Measurements from ENCODE around the gene FLG2.
"Not testable (repeated sequence)": the region's sequence is repeated elsewhere in the genome, so short reads cannot be mapped to it uniquely, and the experiment has no call there.

Gene FLG2

DNA sequence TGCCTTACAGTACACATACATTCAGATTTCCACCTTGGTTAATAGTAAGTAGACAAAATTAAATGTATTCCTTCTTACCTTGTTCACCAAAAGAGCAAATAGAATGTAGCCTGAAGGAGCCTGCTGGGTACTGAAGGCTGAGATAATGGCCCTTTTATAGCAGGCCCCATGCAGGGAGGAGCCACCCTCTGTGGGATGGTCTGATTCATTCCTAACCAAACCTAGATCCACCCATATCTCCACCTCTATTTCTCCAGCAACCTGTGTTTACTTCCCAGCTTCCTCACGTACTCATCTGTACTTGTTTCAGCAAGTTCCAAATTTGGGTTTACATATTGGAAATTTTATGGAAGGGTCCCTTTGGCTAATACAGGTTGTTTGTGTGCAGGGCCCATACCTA lies 34.7 kb downstream of the FLG2 start, which contains the start of gene FLG:
FLG (minus strand) TSS at position 129 of the 400 bp plus-strand sequence. CDS start 9,783 bp downstream, outside the sequence.
- no peaks in the 10 kb centered on the region for H3K9me3 ChIP-seq (ENCODE audit: control insufficient read depth, low read length)
- no peaks in the 10 kb centered on the region for H3K36me3 ChIP-seq (ENCODE audit: control insufficient read depth, insufficient read depth, low read length)
- no peak within 1 kb of the TSS for H3K27ac ChIP-seq (ENCODE audit: insufficient read depth, low read length, poor library complexity, severe bottlenecking)
- no peaks in the 10 kb centered on the region for H3K27me3 ChIP-seq (replicated peaks; ENCODE audit: control insufficient read depth, insufficient read depth, low read length, poor library complexity, severe bottlenecking)
- no peak within 1 kb of the TSS for H3K4me3 ChIP-seq (ENCODE audit: insufficient read depth, low read depth, low read length, poor library complexity, severe bottlenecking)
- DNase-seq, result no peak
- H3K4me1 ChIP-seq (ENCODE audit: control insufficient read depth, insufficient read depth, low read length, poor library complexity, severe bottlenecking), result no peaks in the 10 kb centered on the region

DNA sequence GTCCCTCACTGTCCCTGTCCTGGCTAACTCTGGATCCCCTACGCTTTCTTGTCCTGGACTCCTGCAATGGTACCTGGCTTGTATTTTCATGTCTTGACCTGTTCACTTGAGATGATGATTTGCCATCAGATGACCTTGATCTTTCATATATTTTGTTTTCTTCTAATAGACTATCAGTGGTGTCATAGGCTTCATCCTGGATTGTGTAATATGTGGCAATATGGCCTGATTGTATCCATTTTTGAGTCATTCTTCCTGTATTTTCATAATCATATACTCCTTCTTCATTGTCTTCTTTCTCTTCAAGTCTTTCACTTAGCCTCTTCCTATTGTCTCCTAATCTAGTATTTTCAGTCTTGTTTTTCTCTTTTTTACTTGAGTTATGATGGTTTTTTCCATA lies 45.8 kb downstream of the FLG2 start:
- DNase-seq, result no peak
- no peaks in the 10 kb centered on the region for H3K36me3 ChIP-seq (ENCODE audit: control insufficient read depth, insufficient read depth, low read length)

GRCh38 chr1:152313319-152313801 lies 46.4 kb downstream of the FLG2 start:
- no peak overlapping the region for H3K4me3 ChIP-seq (ENCODE audit: insufficient read depth, low read depth, low read length, poor library complexity, severe bottlenecking)
- H3K27ac ChIP-seq (ENCODE audit: insufficient read depth, low read length, poor library complexity, severe bottlenecking), result no peak overlapping the region
- H3K27me3 ChIP-seq (replicated peaks; ENCODE audit: control insufficient read depth, insufficient read depth, low read length, poor library complexity, severe bottlenecking), result no peaks in the 10 kb centered on the region
- no peak for DNase-seq
- no peaks in the 10 kb centered on the region for H3K4me1 ChIP-seq (ENCODE audit: control insufficient read depth, insufficient read depth, low read length, poor library complexity, severe bottlenecking)
- no peaks in the 10 kb centered on the region for H3K9me3 ChIP-seq (ENCODE audit: control insufficient read depth, low read length)
- H3K36me3 ChIP-seq (ENCODE audit: control insufficient read depth, insufficient read depth, low read length), result no peaks in the 10 kb centered on the region

More for the DNA sequence above, 45.8 kb downstream of the FLG2 start:
- no peaks in the 10 kb centered on the region for H3K27me3 ChIP-seq (replicated peaks; ENCODE audit: control insufficient read depth, insufficient read depth, low read length, poor library complexity, severe bottlenecking)
- H3K4me1 ChIP-seq (ENCODE audit: control insufficient read depth, insufficient read depth, low read length, poor library complexity, severe bottlenecking), result no peaks in the 10 kb centered on the region
- no peaks in the 10 kb centered on the region for H3K9me3 ChIP-seq (ENCODE audit: control insufficient read depth, low read length)
- no peak overlapping the region for H3K27ac ChIP-seq (ENCODE audit: insufficient read depth, low read length, poor library complexity, severe bottlenecking)
- H3K4me3 ChIP-seq (ENCODE audit: insufficient read depth, low read depth, low read length, poor library complexity, severe bottlenecking), result no peak overlapping the region

DNA sequence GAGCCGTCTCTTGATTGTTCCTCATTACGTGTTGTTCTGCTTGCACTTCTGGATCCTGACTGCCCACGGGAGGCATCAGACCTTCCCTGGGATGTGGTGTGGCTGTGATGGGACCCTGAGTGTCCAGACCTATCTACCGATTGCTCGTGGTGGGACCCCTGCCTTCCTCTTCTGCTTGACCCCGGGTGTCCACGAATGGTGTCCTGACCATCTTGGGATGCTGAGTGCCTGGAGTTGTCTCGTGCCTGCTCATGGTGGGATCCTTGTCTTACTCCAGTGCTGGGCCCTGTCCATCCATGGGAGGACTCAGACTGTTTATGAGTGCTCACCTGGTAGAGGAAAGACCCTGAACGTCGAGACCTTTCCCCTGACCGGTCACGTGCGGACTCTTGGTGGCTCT lies 47.6 kb downstream of the FLG2 start:
- not testable (repeated sequence) for H3K27me3 ChIP-seq (replicated peaks; ENCODE audit: control insufficient read depth, insufficient read depth, low read length, poor library complexity, severe bottlenecking); H3K4me1 ChIP-seq (ENCODE audit: control insufficient read depth, insufficient read depth, low read length, poor library complexity, severe bottlenecking); H3K9me3 ChIP-seq (ENCODE audit: control insufficient read depth, low read length); H3K27ac ChIP-seq (ENCODE audit: insufficient read depth, low read length, poor library complexity, severe bottlenecking); H3K4me3 ChIP-seq (ENCODE audit: insufficient read depth, low read depth, low read length, poor library complexity, severe bottlenecking); H3K36me3 ChIP-seq (ENCODE audit: control insufficient read depth, insufficient read depth, low read length); DNase-seq

DNA sequence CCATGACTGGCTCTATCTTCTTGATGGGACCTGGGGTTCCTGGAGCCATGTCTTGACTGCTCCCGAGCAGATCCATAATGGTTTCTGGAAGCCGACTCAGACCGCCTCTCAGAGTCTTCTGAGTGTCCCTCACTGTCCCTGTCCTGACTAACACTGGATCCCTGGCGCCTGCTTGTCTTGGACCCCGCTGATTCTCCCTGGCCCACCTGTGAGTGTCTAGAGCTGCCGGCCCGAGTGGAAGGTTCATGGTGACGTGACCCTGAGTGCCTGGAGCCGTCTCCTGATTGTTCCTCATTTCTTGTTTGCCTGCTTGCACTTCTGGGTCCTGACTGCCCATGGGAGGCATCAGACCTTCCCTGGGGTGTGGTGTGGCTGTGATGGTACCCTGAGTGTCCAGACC lies 49.9 kb downstream of the FLG2 start:
- H3K27ac ChIP-seq (ENCODE audit: insufficient read depth, low read length, poor library complexity, severe bottlenecking), result no peak overlapping the region
- H3K36me3 ChIP-seq (ENCODE audit: control insufficient read depth, insufficient read depth, low read length), result no peaks in the 10 kb centered on the region
- H3K4me3 ChIP-seq (ENCODE audit: insufficient read depth, low read depth, low read length, poor library complexity, severe bottlenecking), result no peak overlapping the region
- no peak for DNase-seq
- H3K9me3 ChIP-seq (ENCODE audit: control insufficient read depth, low read length), result no peaks in the 10 kb centered on the region
- H3K27me3 ChIP-seq (replicated peaks; ENCODE audit: control insufficient read depth, insufficient read depth, low read length, poor library complexity, severe bottlenecking), result no peaks in the 10 kb centered on the region
- no peaks in the 10 kb centered on the region for H3K4me1 ChIP-seq (ENCODE audit: control insufficient read depth, insufficient read depth, low read length, poor library complexity, severe bottlenecking)

DNA sequence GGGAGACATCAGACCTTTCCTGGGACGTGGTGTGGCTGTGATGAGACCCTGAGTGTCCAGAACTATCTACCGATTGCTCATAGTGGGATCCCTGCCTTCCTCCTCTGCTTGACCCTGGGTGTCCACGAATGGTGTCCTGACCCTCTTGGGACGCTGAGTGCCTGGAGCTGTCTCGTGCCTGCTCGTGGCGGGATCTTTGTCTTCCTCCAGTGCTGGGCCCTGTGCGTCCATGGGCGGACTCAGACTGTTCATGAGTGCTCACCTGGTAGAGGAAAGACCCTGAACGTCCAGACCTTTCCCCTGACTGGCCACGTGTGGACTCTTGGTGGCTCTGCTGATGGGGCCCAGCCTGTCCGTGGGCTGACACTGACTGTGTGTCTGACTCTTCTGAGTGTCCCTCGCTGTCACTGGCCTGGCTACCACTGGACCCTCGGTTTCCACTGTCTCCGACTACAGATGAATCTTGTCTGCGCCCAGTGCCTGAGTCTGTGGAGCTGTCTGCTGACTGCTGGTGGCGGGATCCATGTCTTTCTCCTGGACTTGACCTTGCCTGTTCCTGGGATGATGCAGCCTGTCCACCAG lies 50.4 kb downstream of the FLG2 start:
- H3K4me3 ChIP-seq (ENCODE audit: insufficient read depth, low read depth, low read length, poor library complexity, severe bottlenecking); H3K9me3 ChIP-seq (ENCODE audit: control insufficient read depth, low read length); H3K4me1 ChIP-seq (ENCODE audit: control insufficient read depth, insufficient read depth, low read length, poor library complexity, severe bottlenecking); H3K27me3 ChIP-seq (replicated peaks; ENCODE audit: control insufficient read depth, insufficient read depth, low read length, poor library complexity, severe bottlenecking); DNase-seq; H3K36me3 ChIP-seq (ENCODE audit: control insufficient read depth, insufficient read depth, low read length); H3K27ac ChIP-seq (ENCODE audit: insufficient read depth, low read length, poor library complexity, severe bottlenecking): not testable (repeated sequence)

GRCh38 chr1:152308758-152309157 lies 51.0 kb downstream of the FLG2 start:
- not testable (repeated sequence) for H3K9me3 ChIP-seq (ENCODE audit: control insufficient read depth, low read length); H3K4me3 ChIP-seq (ENCODE audit: insufficient read depth, low read depth, low read length, poor library complexity, severe bottlenecking); H3K27ac ChIP-seq (ENCODE audit: insufficient read depth, low read length, poor library complexity, severe bottlenecking); H3K4me1 ChIP-seq (ENCODE audit: control insufficient read depth, insufficient read depth, low read length, poor library complexity, severe bottlenecking); H3K27me3 ChIP-seq (replicated peaks; ENCODE audit: control insufficient read depth, insufficient read depth, low read length, poor library complexity, severe bottlenecking); DNase-seq; H3K36me3 ChIP-seq (ENCODE audit: control insufficient read depth, insufficient read depth, low read length)

GRCh38 chr1:152307970-152308369 lies 51.8 kb downstream of the FLG2 start:
- not testable (repeated sequence) for H3K4me3 ChIP-seq (ENCODE audit: insufficient read depth, low read depth, low read length, poor library complexity, severe bottlenecking); H3K9me3 ChIP-seq (ENCODE audit: control insufficient read depth, low read length); H3K27ac ChIP-seq (ENCODE audit: insufficient read depth, low read length, poor library complexity, severe bottlenecking); H3K27me3 ChIP-seq (replicated peaks; ENCODE audit: control insufficient read depth, insufficient read depth, low read length, poor library complexity, severe bottlenecking); H3K36me3 ChIP-seq (ENCODE audit: control insufficient read depth, insufficient read depth, low read length); DNase-seq; H3K4me1 ChIP-seq (ENCODE audit: control insufficient read depth, insufficient read depth, low read length, poor library complexity, severe bottlenecking)

DNA sequence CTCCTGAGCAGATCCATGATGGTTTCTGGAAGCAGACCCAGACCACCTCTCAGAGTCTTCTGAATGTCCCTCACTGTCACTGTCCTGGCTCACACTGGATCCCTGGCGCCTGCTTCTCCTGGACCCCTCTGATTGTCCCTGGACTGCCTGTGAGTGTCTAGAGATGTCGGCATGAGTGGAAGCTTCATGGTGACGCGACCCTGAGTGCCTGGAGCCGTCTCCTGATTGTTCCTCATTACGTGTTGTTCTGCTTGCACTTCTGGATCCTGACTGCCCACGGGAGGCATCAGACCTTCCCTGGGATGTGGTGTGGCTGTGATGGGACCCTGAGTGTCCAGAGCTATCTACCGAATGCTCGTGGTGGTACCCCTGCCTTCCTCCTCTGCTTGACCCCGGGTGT lies 53.7 kb downstream of the FLG2 start:
- not testable (repeated sequence) for DNase-seq; H3K4me1 ChIP-seq (ENCODE audit: control insufficient read depth, insufficient read depth, low read length, poor library complexity, severe bottlenecking); H3K4me3 ChIP-seq (ENCODE audit: insufficient read depth, low read depth, low read length, poor library complexity, severe bottlenecking); H3K36me3 ChIP-seq (ENCODE audit: control insufficient read depth, insufficient read depth, low read length); H3K27me3 ChIP-seq (replicated peaks; ENCODE audit: control insufficient read depth, insufficient read depth, low read length, poor library complexity, severe bottlenecking); H3K27ac ChIP-seq (ENCODE audit: insufficient read depth, low read length, poor library complexity, severe bottlenecking); H3K9me3 ChIP-seq (ENCODE audit: control insufficient read depth, low read length)

- not testable (repeated sequence) for H3K4me3 ChIP-seq (ENCODE audit: insufficient read depth, low read depth, low read length, poor library complexity, severe bottlenecking); DNase-seq; H3K9me3 ChIP-seq (ENCODE audit: control insufficient read depth, low read length); H3K4me1 ChIP-seq (ENCODE audit: control insufficient read depth, insufficient read depth, low read length, poor library complexity, severe bottlenecking); H3K36me3 ChIP-seq (ENCODE audit: control insufficient read depth, insufficient read depth, low read length); H3K27me3 ChIP-seq (replicated peaks; ENCODE audit: control insufficient read depth, insufficient read depth, low read length, poor library complexity, severe bottlenecking); H3K27ac ChIP-seq (ENCODE audit: insufficient read depth, low read length, poor library complexity, severe bottlenecking)
These were observed 55.0 kb downstream of the FLG2 start for GRCh38 chr1:152304773-152305172.
